ENCODE measurements around the gene ZNRF2. TPM values are rescaled to one million over a fixed set of nuclear protein-coding genes. Genes with fewer than 3 reads are reported as not detected.
A peak's percentile ranks its signal among the peaks of the same experiment; 100 is the strongest.

The ZNRF2 gene
- total and polyA plus RNA-seq, 2 of the 13 experiments (the other 11 are each of a cell fraction or from before 2014, with no cell fraction given) = 3.5 to 7.7 TPM

GRCh38 chr7:30284298-30285066 is at the start of gene ZNRF2 (continued):
- TF ChIP-seq ATF7 (IDR thresholded peaks at IDR 0.05) = no peak
- TF ChIP-seq ATF7 (CRISPR knock-in tag; IDR thresholded peaks at IDR 0.05) = no peak
- TF ChIP-seq, protein P1, sequence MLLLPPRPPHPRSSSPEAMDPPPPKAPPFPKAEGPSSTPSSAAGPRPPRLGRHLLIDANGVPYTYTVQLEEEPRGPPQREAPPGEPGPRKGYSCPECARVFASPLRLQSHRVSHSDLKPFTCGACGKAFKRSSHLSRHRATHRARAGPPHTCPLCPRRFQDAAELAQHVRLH (CRISPR knock-in tag; IDR thresholded peaks at IDR 0.05; ENCODE audit: borderline replicate concordance, low read depth) = 0 out of 2 replicates have a peak, but pooled peaks have one; percentile 24
- TF ChIP-seq AKAP8 (CRISPR knock-in tag; IDR thresholded peaks at IDR 0.05) = no peak
- TF ChIP-seq GATAD1 (CRISPR knock-in tag; IDR thresholded peaks at IDR 0.05) = peak; percentile 7
- TF ChIP-seq, protein P2, sequence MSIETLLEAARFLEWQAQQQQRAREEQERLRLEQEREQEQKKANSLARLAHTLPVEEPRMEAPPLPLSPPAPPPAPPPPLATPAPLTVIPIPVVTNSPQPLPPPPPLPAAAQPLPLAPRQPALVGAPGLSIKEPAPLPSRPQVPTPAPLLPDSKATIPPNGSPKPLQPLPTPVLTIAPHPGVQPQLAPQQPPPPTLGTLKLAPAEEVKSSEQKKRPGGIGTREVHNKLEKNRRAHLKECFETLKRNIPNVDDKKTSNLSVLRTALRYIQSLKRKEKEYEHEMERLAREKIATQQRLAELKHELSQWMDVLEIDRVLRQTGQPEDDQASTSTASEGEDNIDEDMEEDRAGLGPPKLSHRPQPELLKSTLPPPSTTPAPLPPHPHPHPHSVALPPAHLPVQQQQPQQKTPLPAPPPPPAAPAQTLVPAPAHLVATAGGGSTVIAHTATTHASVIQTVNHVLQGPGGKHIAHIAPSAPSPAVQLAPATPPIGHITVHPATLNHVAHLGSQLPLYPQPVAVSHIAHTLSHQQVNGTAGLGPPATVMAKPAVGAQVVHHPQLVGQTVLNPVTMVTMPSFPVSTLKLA (IDR thresholded peaks at IDR 0.05) = peak; percentile 93
- TF ChIP-seq ZMYM4 (CRISPR knock-in tag; IDR thresholded peaks at IDR 0.05) = peak; percentile 88
- TF ChIP-seq ZNF615 (CRISPR knock-in tag; IDR thresholded peaks at IDR 0.05; ENCODE audit: borderline replicate concordance) = no peak
- peak; percentile 54; the same call in 1 of the 2 replicates for TF ChIP-seq CCDC6 (CRISPR knock-in tag; IDR thresholded peaks at IDR 0.05)
- peak; percentile 67; the same call in 1 of the 2 replicates for TF ChIP-seq ZNF724P (CRISPR knock-in tag; IDR thresholded peaks at IDR 0.05; ENCODE audit: borderline replicate concordance)
- TF ChIP-seq PHF20 (CRISPR knock-in tag; IDR thresholded peaks at IDR 0.05) = peak; percentile 41; the same call in 1 of the 2 replicates
- TF ChIP-seq THAP11 (CRISPR knock-in tag; IDR thresholded peaks at IDR 0.05) = peak; percentile 37; the same call in 1 of the 2 replicates
- TF ChIP-seq TFDP2 (CRISPR knock-in tag; IDR thresholded peaks at IDR 0.05) = peak; percentile 95
- TF ChIP-seq RBM39 (IDR thresholded peaks at IDR 0.05; ENCODE audit: low read depth, low read length, poor library complexity, severe bottlenecking) = peak; percentile 83
- no peak for TF ChIP-seq MEIS1 (CRISPR knock-in tag; IDR thresholded peaks at IDR 0.05; ENCODE audit: borderline replicate concordance)
- TF ChIP-seq, protein P3, sequence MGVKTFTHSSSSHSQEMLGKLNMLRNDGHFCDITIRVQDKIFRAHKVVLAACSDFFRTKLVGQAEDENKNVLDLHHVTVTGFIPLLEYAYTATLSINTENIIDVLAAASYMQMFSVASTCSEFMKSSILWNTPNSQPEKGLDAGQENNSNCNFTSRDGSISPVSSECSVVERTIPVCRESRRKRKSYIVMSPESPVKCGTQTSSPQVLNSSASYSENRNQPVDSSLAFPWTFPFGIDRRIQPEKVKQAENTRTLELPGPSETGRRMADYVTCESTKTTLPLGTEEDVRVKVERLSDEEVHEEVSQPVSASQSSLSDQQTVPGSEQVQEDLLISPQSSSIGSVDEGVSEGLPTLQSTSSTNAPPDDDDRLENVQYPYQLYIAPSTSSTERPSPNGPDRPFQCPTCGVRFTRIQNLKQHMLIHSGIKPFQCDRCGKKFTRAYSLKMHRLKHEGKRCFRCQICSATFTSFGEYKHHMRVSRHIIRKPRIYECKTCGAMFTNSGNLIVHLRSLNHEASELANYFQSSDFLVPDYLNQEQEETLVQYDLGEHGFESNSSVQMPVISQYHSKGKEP (CRISPR knock-in tag; IDR thresholded peaks at IDR 0.05) = no peak
- 0 out of 2 replicates have a peak, but pooled peaks have one; percentile 49 for TF ChIP-seq ZBTB20 (CRISPR knock-in tag; IDR thresholded peaks at IDR 0.05; ENCODE audit: borderline replicate concordance, low read depth)
- 0 out of 2 replicates have a peak, but pooled peaks have one; percentile 53 for TF ChIP-seq ZNF768 (CRISPR knock-in tag; IDR thresholded peaks at IDR 0.05)
- no peak for TF ChIP-seq MZF1 (CRISPR knock-in tag; IDR thresholded peaks at IDR 0.05; ENCODE audit: borderline replicate concordance)
- 0 out of 2 replicates have a peak, but pooled peaks have one; percentile 35 for TF ChIP-seq SP140L (CRISPR knock-in tag; IDR thresholded peaks at IDR 0.05; ENCODE audit: borderline replicate concordance)
- TF ChIP-seq ZNF235 (CRISPR knock-in tag; IDR thresholded peaks at IDR 0.05; ENCODE audit: borderline replicate concordance) = no peak
- no peak for TF ChIP-seq ATF6 (CRISPR knock-in tag; conservative IDR thresholded peaks at IDR 0.05)
- no peak for TF ChIP-seq ZNF20 (CRISPR knock-in tag; IDR thresholded peaks at IDR 0.05)

Data from HepG2 (cell line).